Suprapubic skin (tissue), 4 donors: ENCODE results near the gene AGPAT4. TPM values are rescaled to one million over a fixed set of nuclear protein-coding genes. Genes with fewer than 3 reads are reported as not detected.

ENCODE experiments used
- DNase-seq, 2 donors: peaks; one replicate each; pipeline ENCODE4 v3.0.0-alpha.2; 2019; ENCODE audit warnings: low spot score in 2 of 2
- H3K27ac ChIP-seq: fragments of 200-600 bp; sonication (generic); one replicate; pipeline ENCODE4 v1.5.1; 2019
- H3K27me3 ChIP-seq: fragments of 200-600 bp; sonication (generic); one replicate; pipeline ENCODE4 v1.5.1; 2019
- H3K36me3 ChIP-seq: fragments of 200-600 bp; sonication (generic); one replicate; pipeline ENCODE4 v1.5.1; 2019
- H3K4me1 ChIP-seq: fragments of 200-600 bp; sonication (generic); one replicate; pipeline ENCODE4 v1.5.1; 2019
- H3K4me3 ChIP-seq: fragments of 200-600 bp; sonication (generic); one replicate; pipeline ENCODE4 v1.5.1; 2019; ENCODE audit warnings: mild to moderate bottlenecking
- H3K9me3 ChIP-seq: fragments of 200-600 bp; sonication (generic); one replicate; pipeline ENCODE4 v1.5.1; 2019
- EP300 ChIP-seq: sonication (generic); formaldehyde crosslinking; IDR thresholded peaks from one replicate; pipeline ENCODE4 v1.6.1; 2017; ENCODE audit warnings: antibody characterized with exemption
- POLR2A ChIP-seq, 2 donors: fragments of 450-650 bp; IDR thresholded peaks; one replicate each; pipeline ENCODE4 v1.6.1; 2017; ENCODE audit warnings: antibody characterized with exemption in 2 of 2, mild to moderate bottlenecking in 2 of 2, moderate library complexity in 2 of 2
- POLR2AphosphoS5 ChIP-seq, 3 donors: sonication (generic); formaldehyde crosslinking; IDR thresholded peaks; one replicate each; pipeline ENCODE4 v1.6.1; 2017; ENCODE audit warnings: antibody characterized with exemption in 3 of 3
- WGBS: methylation state at CpG from one replicate; pipeline ENCODE4 v1.1.5; 2018; 5-methylcytosine and 5-hydroxymethylcytosine counted together
- total RNA-seq, 4 donors: library from RNA; depleted of rRNA; stranded (reverse); fragments of >200 nt; gene quantifications; one replicate each; pipeline ENCODE4 v1.1.0, GENCODE V29; 2016
- TF ChIP-seq, protein P1 (sequence below), 2 donors: fragments of 200-600 bp in 1 of 2; fragments of 450-650 bp in 1 of 2; sonication (generic) in 1 of 2; IDR thresholded peaks; one replicate each; pipeline ENCODE4 v1.5.1; 2016 to 2019; ENCODE audit warnings: antibody characterized with exemption in 2 of 2, mild to moderate bottlenecking in 1 of 2, moderate library complexity in 1 of 2

The AGPAT4 gene
- total RNA-seq, 4 donors from 2014 or later, result 1.1 to 4.1 (median 2.9) TPM

DNA sequence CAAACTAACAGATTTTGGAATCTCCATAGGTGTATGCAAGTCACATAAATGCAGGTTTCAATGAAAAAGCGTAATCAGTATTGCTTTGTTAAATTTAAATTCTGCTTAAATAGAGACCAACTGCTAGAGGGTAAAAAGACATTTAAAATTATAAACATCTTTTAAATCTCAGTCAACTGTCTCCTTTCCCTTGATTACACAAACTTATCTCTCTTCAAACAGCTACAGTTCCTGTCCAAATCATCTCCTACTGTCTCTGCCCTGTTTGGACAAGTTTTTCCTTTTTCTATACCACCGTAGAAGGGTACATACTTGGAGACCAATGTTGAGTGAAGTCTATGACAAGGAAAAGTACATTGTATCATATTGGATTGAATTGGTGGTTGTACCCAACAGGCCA lies 43.5 kb downstream of the AGPAT4 start:
- WGBS, result 91% methylated on average over 2 of the region's 2 CpGs
- Histone ChIP-seq H3K27me3 (no peaks in the 10 kb centered on the region), H3K36me3 (no peaks in the 10 kb centered on the region), H3K9me3 (no peaks in the 10 kb centered on the region), H3K4me3 (no peak overlapping the region), H3K4me1 (peaks cover 10% of the 10 kb centered on the region), H3K27ac (no peak overlapping the region)
- DNase-seq, result no peak
- TF ChIP-seq, protein P1, sequence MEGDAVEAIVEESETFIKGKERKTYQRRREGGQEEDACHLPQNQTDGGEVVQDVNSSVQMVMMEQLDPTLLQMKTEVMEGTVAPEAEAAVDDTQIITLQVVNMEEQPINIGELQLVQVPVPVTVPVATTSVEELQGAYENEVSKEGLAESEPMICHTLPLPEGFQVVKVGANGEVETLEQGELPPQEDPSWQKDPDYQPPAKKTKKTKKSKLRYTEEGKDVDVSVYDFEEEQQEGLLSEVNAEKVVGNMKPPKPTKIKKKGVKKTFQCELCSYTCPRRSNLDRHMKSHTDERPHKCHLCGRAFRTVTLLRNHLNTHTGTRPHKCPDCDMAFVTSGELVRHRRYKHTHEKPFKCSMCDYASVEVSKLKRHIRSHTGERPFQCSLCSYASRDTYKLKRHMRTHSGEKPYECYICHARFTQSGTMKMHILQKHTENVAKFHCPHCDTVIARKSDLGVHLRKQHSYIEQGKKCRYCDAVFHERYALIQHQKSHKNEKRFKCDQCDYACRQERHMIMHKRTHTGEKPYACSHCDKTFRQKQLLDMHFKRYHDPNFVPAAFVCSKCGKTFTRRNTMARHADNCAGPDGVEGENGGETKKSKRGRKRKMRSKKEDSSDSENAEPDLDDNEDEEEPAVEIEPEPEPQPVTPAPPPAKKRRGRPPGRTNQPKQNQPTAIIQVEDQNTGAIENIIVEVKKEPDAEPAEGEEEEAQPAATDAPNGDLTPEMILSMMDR (IDR thresholded peaks at IDR 0.05), result no peak
- no peak for TF ChIP-seq EP300
- no peak for TF ChIP-seq POLR2A (IDR thresholded peaks at IDR 0.05)

- Histone ChIP-seq H3K9me3 (no peaks in the 10 kb centered on the region), H3K4me1 (peaks cover 10% of the 10 kb centered on the region)
Observed at GRCh38 chr6:161228921-161229591, 44.8 kb downstream of the AGPAT4 start.

DNA sequence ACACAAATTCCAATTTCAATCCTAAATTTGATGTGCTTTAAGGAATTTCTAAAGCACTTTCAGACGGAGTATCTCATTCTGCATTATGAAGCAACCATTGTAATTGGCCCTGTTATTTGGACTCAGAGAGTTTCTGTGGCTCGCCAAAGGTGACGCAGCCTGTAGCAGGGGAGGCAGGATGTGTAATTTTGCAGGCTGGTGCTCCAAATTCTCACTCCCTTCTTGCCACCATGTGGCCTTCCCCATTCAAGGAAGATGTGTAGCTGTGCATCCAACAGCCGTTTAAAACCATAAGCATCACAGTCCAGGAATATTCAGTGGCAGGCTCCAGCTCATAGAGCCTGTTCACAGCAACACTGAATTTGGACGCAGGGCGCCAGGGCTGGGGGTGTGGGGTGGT lies 45.8 kb downstream of the AGPAT4 start:
- TF ChIP-seq, protein P1 (IDR thresholded peaks at IDR 0.05), result no peak
- TF ChIP-seq POLR2A (IDR thresholded peaks at IDR 0.05) (no peak), POLR2AphosphoS5 (IDR thresholded peaks at IDR 0.05) (no peak), EP300 (no peak)
- no peak overlapping the region for H3K4me3 ChIP-seq
- DNase-seq, result no peak
- no peak overlapping the region for H3K27ac ChIP-seq
- peaks cover 10% of the 10 kb centered on the region for H3K4me1 ChIP-seq
- no peaks in the 10 kb centered on the region for H3K27me3 ChIP-seq
- WGBS, result 76% methylated on average over 6 of the region's 6 CpGs
- H3K36me3 ChIP-seq, result no peaks in the 10 kb centered on the region
- H3K9me3 ChIP-seq, result no peaks in the 10 kb centered on the region

More at GRCh38 chr6:161228921-161229591, 44.8 kb downstream of the AGPAT4 start:
- no peaks in the 10 kb centered on the region for H3K36me3 ChIP-seq
- no peak for DNase-seq
- no peak for TF ChIP-seq EP300
- no peak for TF ChIP-seq POLR2AphosphoS5 (IDR thresholded peaks at IDR 0.05)
- no peak for TF ChIP-seq POLR2A (IDR thresholded peaks at IDR 0.05)
- TF ChIP-seq, protein P1 (IDR thresholded peaks at IDR 0.05), result no peak
- 62% methylated on average over 7 of the region's 7 CpGs for WGBS
- no peaks in the 10 kb centered on the region for H3K27me3 ChIP-seq
- H3K27ac ChIP-seq, result peak overlapping the region; percentile 54
- H3K4me3 ChIP-seq, result no peak overlapping the region

GRCh38 chr6:161227004-161227960 lies 46.6 kb downstream of the AGPAT4 start:
- Histone ChIP-seq H3K36me3 (no peaks in the 10 kb centered on the region), H3K4me3 (no peak overlapping the region), H3K27ac (no peak overlapping the region)

More at GRCh38 chr6:161227004-161227960, 46.6 kb downstream of the AGPAT4 start:
- Histone ChIP-seq H3K27me3 (no peaks in the 10 kb centered on the region), H3K9me3 (no peaks in the 10 kb centered on the region), H3K4me1 (peaks cover 10% of the 10 kb centered on the region)
- DNase-seq, result no peak
- WGBS, result 91% methylated on average over 15 of the region's 15 CpGs
- TF ChIP-seq POLR2A (IDR thresholded peaks at IDR 0.05) (no peak), EP300 (no peak), POLR2AphosphoS5 (IDR thresholded peaks at IDR 0.05) (no peak)
- TF ChIP-seq, protein P1 (IDR thresholded peaks at IDR 0.05), result no peak
